NT2/D1 (cell line): ENCODE results near the gene IRF8.

Source experiments
- YY1 ChIP-seq: IDR thresholded peaks from 2 replicates; pipeline ENCODE4 v1.6.1; 2011; ENCODE audit not compliant: insufficient read length, insufficient read depth
- ZNF274 ChIP-seq: IDR thresholded peaks from 2 replicates; pipeline ENCODE4 v1.6.1; 2011; ENCODE audit warnings: mild to moderate bottlenecking, low read depth, low read length

GRCh38 chr16:85913688-85914422 lies 14.9 kb downstream of the IRF8 start:
- TF ChIP-seq YY1 (no peak), ZNF274 (no peak)
